Measurements from ENCODE around the gene PUDP.
"Not testable (repeated sequence)": the region's sequence is repeated elsewhere in the genome, so short reads cannot be mapped to it uniquely, and the experiment has no call there.

Gene PUDP

GRCh38 chrX:7022996-7023395 lies 125.0 kb downstream of the PUDP start:
- not testable (repeated sequence) for H3K27ac ChIP-seq (ENCODE audit: low read depth in 2 of 2, low read length in 2 of 2); H3K27me3 ChIP-seq (ENCODE audit: control insufficient read depth in 2 of 2, insufficient read depth in 2 of 2, low read length in 2 of 2); H3K4me3 ChIP-seq (ENCODE audit: low read length in 2 of 2); H3K9me3 ChIP-seq (ENCODE audit: control insufficient read depth in 2 of 2, low read length in 2 of 2); H3K4me1 ChIP-seq (ENCODE audit: control insufficient read depth in 2 of 2, insufficient read depth in 2 of 2, low read length in 2 of 2); H3K9ac ChIP-seq (ENCODE audit: low read depth in 1 of 2, low read length in 2 of 2); H3K36me3 ChIP-seq (ENCODE audit: control insufficient read depth in 2 of 2, insufficient read depth in 2 of 2, low read length in 2 of 2)

DNA sequence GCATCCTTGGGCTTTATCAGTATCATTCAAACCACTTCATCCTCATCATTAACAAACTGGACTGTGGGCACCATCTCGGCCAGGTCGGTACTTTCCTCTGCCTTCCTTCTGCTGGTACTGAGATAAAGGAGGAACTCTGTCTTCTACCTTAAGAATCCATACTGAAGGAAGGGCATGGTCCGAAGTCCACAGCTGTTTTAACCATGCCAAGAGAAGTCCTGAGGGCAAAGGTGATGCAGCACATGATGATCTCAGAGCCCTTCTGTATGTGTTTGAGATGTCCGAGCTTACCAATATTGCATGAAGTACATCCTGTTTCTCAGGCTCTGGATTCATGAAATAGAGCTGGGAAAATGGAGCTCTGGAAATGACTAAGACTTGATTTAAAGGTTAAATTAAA lies 126.0 kb downstream of the PUDP start:
- Histone ChIP-seq H3K27me3 (ENCODE audit: control insufficient read depth in 2 of 2, insufficient read depth in 2 of 2, low read length in 2 of 2) (no peaks in the 10 kb centered on the region), H3K36me3 (ENCODE audit: control insufficient read depth in 2 of 2, insufficient read depth in 2 of 2, low read length in 2 of 2) (no peaks in the 10 kb centered on the region), H3K4me3 (ENCODE audit: low read length in 2 of 2) (no peak overlapping the region), H3K9me3 (ENCODE audit: control insufficient read depth in 2 of 2, low read length in 2 of 2) (no peaks in the 10 kb centered on the region), H3K9ac (ENCODE audit: low read depth in 1 of 2, low read length in 2 of 2) (no peak overlapping the region), H3K4me1 (ENCODE audit: control insufficient read depth in 2 of 2, insufficient read depth in 2 of 2, low read length in 2 of 2) (no peaks in the 10 kb centered on the region), H3K27ac (ENCODE audit: low read depth in 2 of 2, low read length in 2 of 2) (no peak overlapping the region)

DNA sequence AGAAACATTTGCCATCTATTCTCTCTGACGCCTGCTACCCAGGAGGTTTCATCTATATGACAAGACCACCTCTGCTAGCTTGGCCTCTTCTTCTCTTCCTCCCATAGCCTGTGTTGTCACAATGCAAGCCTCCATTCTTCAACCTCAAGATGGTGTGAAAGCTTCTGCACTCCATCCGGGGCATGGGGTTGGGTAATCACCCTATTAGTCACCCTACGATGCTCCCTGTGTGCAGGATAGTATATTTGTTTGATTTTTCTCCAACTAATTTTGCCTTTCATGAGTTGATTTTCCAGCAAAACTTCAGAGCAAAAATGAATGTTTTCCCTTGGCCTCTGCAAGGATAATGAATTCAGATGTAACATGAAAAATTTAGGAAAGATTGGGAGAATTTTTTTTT lies 128.4 kb downstream of the PUDP start:
- Histone ChIP-seq H3K36me3 (ENCODE audit: control insufficient read depth in 2 of 2, insufficient read depth in 2 of 2, low read length in 2 of 2) (no peaks in the 10 kb centered on the region), H3K4me1 (ENCODE audit: control insufficient read depth in 2 of 2, insufficient read depth in 2 of 2, low read length in 2 of 2) (no peaks in the 10 kb centered on the region), H3K27me3 (ENCODE audit: control insufficient read depth in 2 of 2, insufficient read depth in 2 of 2, low read length in 2 of 2) (no peaks in the 10 kb centered on the region), H3K4me3 (ENCODE audit: low read length in 2 of 2) (no peak overlapping the region), H3K9ac (ENCODE audit: low read depth in 1 of 2, low read length in 2 of 2) (no peak overlapping the region), H3K9me3 (ENCODE audit: control insufficient read depth in 2 of 2, low read length in 2 of 2) (no peaks in the 10 kb centered on the region), H3K27ac (ENCODE audit: low read depth in 2 of 2, low read length in 2 of 2) (no peak overlapping the region)

- not testable (repeated sequence) for H3K4me1 ChIP-seq (ENCODE audit: control insufficient read depth in 2 of 2, insufficient read depth in 2 of 2, low read length in 2 of 2); H3K4me3 ChIP-seq (ENCODE audit: low read length in 2 of 2); H3K9me3 ChIP-seq (ENCODE audit: control insufficient read depth in 2 of 2, low read length in 2 of 2); H3K27ac ChIP-seq (ENCODE audit: low read depth in 2 of 2, low read length in 2 of 2); H3K27me3 ChIP-seq (ENCODE audit: control insufficient read depth in 2 of 2, insufficient read depth in 2 of 2, low read length in 2 of 2); H3K36me3 ChIP-seq (ENCODE audit: control insufficient read depth in 2 of 2, insufficient read depth in 2 of 2, low read length in 2 of 2); H3K9ac ChIP-seq (ENCODE audit: low read depth in 1 of 2, low read length in 2 of 2)
Measured at GRCh38 chrX:7012262-7012834, 135.6 kb downstream of the PUDP start.

DNA sequence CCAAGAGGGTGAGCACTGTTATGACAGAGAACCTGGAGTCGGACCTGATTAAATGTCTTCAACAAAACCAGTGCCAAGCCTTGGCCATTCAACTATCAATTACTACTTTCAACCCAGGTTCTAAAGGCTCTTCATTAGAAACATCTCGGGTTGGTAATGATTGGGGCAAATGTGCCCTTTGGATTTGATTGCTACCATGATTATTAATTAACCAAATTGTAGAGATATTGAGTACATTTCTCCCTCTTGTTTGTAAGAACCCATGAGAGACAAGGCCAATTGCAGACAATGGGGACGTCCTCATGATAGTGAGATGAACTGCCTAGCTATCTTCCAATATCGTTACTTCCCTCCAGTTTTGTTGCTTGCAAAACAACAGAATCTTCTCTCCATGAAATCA lies 137.1 kb downstream of the PUDP start:
- not testable (repeated sequence) for H3K27ac ChIP-seq (ENCODE audit: low read depth in 2 of 2, low read length in 2 of 2); H3K4me3 ChIP-seq (ENCODE audit: low read length in 2 of 2)

DNA sequence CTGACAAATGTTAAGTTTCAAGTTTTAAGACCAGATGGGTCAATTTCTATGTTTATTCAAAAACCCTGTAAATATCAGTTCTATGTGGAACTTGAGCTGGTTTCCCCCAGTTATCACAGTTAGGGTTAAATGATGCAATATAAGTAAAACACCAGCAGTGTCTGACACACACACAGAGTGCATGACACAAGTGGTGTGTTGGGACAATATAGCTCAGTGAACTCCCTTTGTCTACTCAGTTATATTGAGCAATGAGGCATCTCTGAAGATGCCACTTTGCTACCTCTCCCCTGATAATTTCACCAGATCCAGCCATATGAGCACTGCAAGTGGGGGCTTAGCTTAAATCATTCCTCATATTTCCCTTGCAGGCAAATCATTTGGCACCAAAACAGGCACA lies 140.6 kb downstream of the PUDP start:
- not testable (repeated sequence) for H3K27ac ChIP-seq (ENCODE audit: low read depth in 2 of 2, low read length in 2 of 2); H3K4me1 ChIP-seq (ENCODE audit: control insufficient read depth in 2 of 2, insufficient read depth in 2 of 2, low read length in 2 of 2); H3K9ac ChIP-seq (ENCODE audit: low read depth in 1 of 2, low read length in 2 of 2); H3K36me3 ChIP-seq (ENCODE audit: control insufficient read depth in 2 of 2, insufficient read depth in 2 of 2, low read length in 2 of 2); H3K9me3 ChIP-seq (ENCODE audit: control insufficient read depth in 2 of 2, low read length in 2 of 2); H3K27me3 ChIP-seq (ENCODE audit: control insufficient read depth in 2 of 2, insufficient read depth in 2 of 2, low read length in 2 of 2); H3K4me3 ChIP-seq (ENCODE audit: low read length in 2 of 2)

More for the DNA sequence above, 137.1 kb downstream of the PUDP start:
- not testable (repeated sequence) for H3K9me3 ChIP-seq (ENCODE audit: control insufficient read depth in 2 of 2, low read length in 2 of 2); H3K36me3 ChIP-seq (ENCODE audit: control insufficient read depth in 2 of 2, insufficient read depth in 2 of 2, low read length in 2 of 2); H3K27me3 ChIP-seq (ENCODE audit: control insufficient read depth in 2 of 2, insufficient read depth in 2 of 2, low read length in 2 of 2); H3K4me1 ChIP-seq (ENCODE audit: control insufficient read depth in 2 of 2, insufficient read depth in 2 of 2, low read length in 2 of 2); H3K9ac ChIP-seq (ENCODE audit: low read depth in 1 of 2, low read length in 2 of 2)
